H9 (cell line): Measurements from ENCODE around the gene ME3. TPM values are rescaled to one million over a fixed set of nuclear protein-coding genes. Genes with fewer than 3 reads are reported as not detected.

ENCODE experiments used
- DNase-seq: peaks from one replicate; pipeline ENCODE4 v3.0.0-alpha.2; 2017
- H2AFZ ChIP-seq: one replicate; pipeline ENCODE4 v1.6.1; 2013; ENCODE audit warnings: mild to moderate bottlenecking, low read length, control low read depth, moderate library complexity
- H2AK5ac ChIP-seq: 2 replicates; pipeline ENCODE4 v1.6.1; 2013; ENCODE audit warnings: low read length, control low read depth, mixed read lengths; ENCODE audit not compliant: insufficient read length
- H2BK120ac ChIP-seq: one replicate; pipeline ENCODE4 v1.6.1; 2013; ENCODE audit warnings: low read depth, mild to moderate bottlenecking, low read length, control low read depth, inconsistent platforms; ENCODE audit not compliant: poor library complexity, severe bottlenecking
- H2BK12ac ChIP-seq: 2 replicates; pipeline ENCODE4 v1.6.1; 2013; ENCODE audit warnings: low read length, control low read depth, mixed read lengths, low read depth; ENCODE audit not compliant: insufficient read length
- H2BK15ac ChIP-seq: 2 replicates; pipeline ENCODE4 v1.6.1; 2013; ENCODE audit warnings: low read depth, low read length, control low read depth
- H2BK20ac ChIP-seq: one replicate; pipeline ENCODE4 v1.6.1; 2013; ENCODE audit warnings: low read depth, mild to moderate bottlenecking, low read length, control low read depth, inconsistent platforms; ENCODE audit not compliant: poor library complexity, severe bottlenecking
- H2BK5ac ChIP-seq: 2 replicates; pipeline ENCODE4 v1.6.1; 2013; ENCODE audit warnings: low read length, control low read depth, mixed read lengths; ENCODE audit not compliant: insufficient read length
- H3K14ac ChIP-seq: 2 replicates; pipeline ENCODE4 v1.6.1; 2013; ENCODE audit warnings: low read length, control low read depth; ENCODE audit not compliant: insufficient read depth
- H3K18ac ChIP-seq: 2 replicates; pipeline ENCODE4 v1.6.1; 2013; ENCODE audit warnings: low read depth, mild to moderate bottlenecking, mixed read lengths, low read length, control low read depth; ENCODE audit not compliant: insufficient read length
- H3K23ac ChIP-seq: 2 replicates; pipeline ENCODE4 v1.6.1; 2013; ENCODE audit warnings: low read length, control low read depth, mixed read lengths, low read depth; ENCODE audit not compliant: insufficient read length
- H3K23me2 ChIP-seq: 2 replicates; pipeline ENCODE4 v1.6.1; 2013; ENCODE audit warnings: low read depth, mild to moderate bottlenecking, mixed read lengths, low read length, control low read depth; ENCODE audit not compliant: insufficient read length, poor library complexity, severe bottlenecking
- H3K27ac ChIP-seq: 2 replicates; pipeline ENCODE4 v1.5.1; 2013; ENCODE audit warnings: low read length, control low read depth, mixed read lengths, low read depth; ENCODE audit not compliant: insufficient read length
- H3K27me3 ChIP-seq: 2 replicates; pipeline ENCODE4 v1.6.1; 2013; ENCODE audit warnings: low read length, control low read depth, inconsistent platforms; ENCODE audit not compliant: insufficient read depth
- H3K4ac ChIP-seq: 2 replicates; pipeline ENCODE4 v1.6.1; 2013; ENCODE audit warnings: low read depth, mild to moderate bottlenecking, control low read depth, inconsistent platforms, low read length, moderate library complexity
- H3K4me1 ChIP-seq: 2 replicates; pipeline ENCODE4 v1.6.1; 2013; ENCODE audit warnings: low read length, control low read depth, inconsistent platforms; ENCODE audit not compliant: insufficient read depth
- H3K4me2 ChIP-seq: 2 replicates; pipeline ENCODE4 v1.6.1; 2013; ENCODE audit warnings: low read length, control low read depth, mixed read lengths; ENCODE audit not compliant: insufficient read length, insufficient read depth
- H3K56ac ChIP-seq: 2 replicates; pipeline ENCODE4 v1.6.1; 2013; ENCODE audit warnings: low read depth, mild to moderate bottlenecking, mixed read lengths, low read length, control low read depth; ENCODE audit not compliant: insufficient read length
- H3K79me1 ChIP-seq: 2 replicates; pipeline ENCODE4 v1.6.1; 2013; ENCODE audit warnings: low read depth, mild to moderate bottlenecking, moderate library complexity, low read length, control low read depth, inconsistent platforms; ENCODE audit not compliant: insufficient read depth, poor library complexity, severe bottlenecking
- H3K79me2 ChIP-seq: 2 replicates; pipeline ENCODE4 v1.6.1; 2013; ENCODE audit warnings: low read length, control low read depth, inconsistent platforms; ENCODE audit not compliant: insufficient read depth
- H3K9ac ChIP-seq: 2 replicates; pipeline ENCODE4 v1.6.1; 2013; ENCODE audit warnings: low read length, control low read depth, mixed read lengths; ENCODE audit not compliant: insufficient read length; ENCODE audit errors: extremely low read depth
- H3K9me3 ChIP-seq: one replicate; pipeline ENCODE4 v1.6.1; 2013; ENCODE audit warnings: low read depth, low read length, inconsistent platforms; ENCODE audit not compliant: control insufficient read depth
- H3T11ph ChIP-seq: one replicate; pipeline ENCODE4 v1.6.1; 2013; ENCODE audit warnings: mild to moderate bottlenecking, low read length, control low read depth, inconsistent platforms
- H4K20me1 ChIP-seq: one replicate; pipeline ENCODE4 v1.6.1; 2013; ENCODE audit not compliant: control insufficient read depth, insufficient read length, insufficient read depth
- H4K5ac ChIP-seq: 2 replicates; pipeline ENCODE4 v1.6.1; 2013; ENCODE audit warnings: low read depth, mild to moderate bottlenecking, mixed read lengths, low read length, control low read depth; ENCODE audit not compliant: insufficient read length
- H4K8ac ChIP-seq: replicated peaks from 2 replicates; pipeline ENCODE4 v1.6.1; 2013; ENCODE audit warnings: low read length, control low read depth, mixed read lengths, low read depth; ENCODE audit not compliant: insufficient read length
- H4K91ac ChIP-seq: 2 replicates; pipeline ENCODE4 v1.6.1; 2013; ENCODE audit warnings: low read depth, mild to moderate bottlenecking, moderate library complexity, mixed read lengths, low read length, control low read depth; ENCODE audit not compliant: insufficient read length
- H3K27ac Mint-ChIP-seq, 3 experiments: 2 replicates in 2 of 3; 3 replicates in 1 of 3; pipeline ENCODE4 v1.8.0; 2020 to 2021; ENCODE audit warnings: mixed read lengths in 3 of 3, mild to moderate bottlenecking in 1 of 3, moderate library complexity in 1 of 3
- H3K27me3 Mint-ChIP-seq: 2 replicates; pipeline ENCODE4 v1.8.0; 2021; ENCODE audit warnings: low read depth, mild to moderate bottlenecking, moderate library complexity, mixed read lengths
- H3K36me3 Mint-ChIP-seq, 3 experiments: 2 replicates in 2 of 3; 3 replicates in 1 of 3; pipeline ENCODE4 v1.8.0; 2020 to 2021; ENCODE audit warnings: low read depth in 3 of 3, mixed read lengths in 3 of 3; ENCODE audit not compliant: insufficient read depth in 1 of 3
- H3K4me1 Mint-ChIP-seq, 2 experiments: 2 replicates each; pipeline ENCODE4 v1.8.0; 2020; ENCODE audit warnings: mixed read lengths in 2 of 2
- H3K4me3 Mint-ChIP-seq, 2 experiments: 2 replicates in 1 of 2; 3 replicates in 1 of 2; pipeline ENCODE4 v1.8.0; 2020 to 2021; ENCODE audit warnings: mild to moderate bottlenecking in 2 of 2, mixed read lengths in 2 of 2, moderate library complexity in 1 of 2
- H3K9me3 Mint-ChIP-seq, 2 experiments: 2 replicates in 1 of 2; 3 replicates in 1 of 2; pipeline ENCODE4 v1.8.0; 2020; ENCODE audit warnings: mild to moderate bottlenecking in 2 of 2, mixed read lengths in 2 of 2, moderate library complexity in 1 of 2
- CTCF ChIP-seq: fragments of 200-600 bp; sonication (generic); conservative IDR thresholded peaks from 3 replicates; pipeline ENCODE4 v1.8.0; 2021; ENCODE audit warnings: antibody characterized with exemption, mild to moderate bottlenecking
- WGBS: extraction: QIAGEN DNeasy Blood & Tissue Kit; methylation state at CpG from one replicate; pipeline ENCODE4 v1.1.7; 2013; ENCODE audit warnings: missing lambda C conversion rate, low lambda C conversion rate, mixed read lengths; ENCODE audit not compliant: insufficient read length; ENCODE audit errors: extremely low coverage; 5-methylcytosine and 5-hydroxymethylcytosine counted together
- total RNA-seq: library from RNA; stranded (reverse); gene quantifications from 2 replicates; pipeline ENCODE4 v1.2.1, GENCODE V29; 2021

ME3 gene
- total RNA-seq, 1 experiment from 2014 or later = 2.8 TPM

DNA sequence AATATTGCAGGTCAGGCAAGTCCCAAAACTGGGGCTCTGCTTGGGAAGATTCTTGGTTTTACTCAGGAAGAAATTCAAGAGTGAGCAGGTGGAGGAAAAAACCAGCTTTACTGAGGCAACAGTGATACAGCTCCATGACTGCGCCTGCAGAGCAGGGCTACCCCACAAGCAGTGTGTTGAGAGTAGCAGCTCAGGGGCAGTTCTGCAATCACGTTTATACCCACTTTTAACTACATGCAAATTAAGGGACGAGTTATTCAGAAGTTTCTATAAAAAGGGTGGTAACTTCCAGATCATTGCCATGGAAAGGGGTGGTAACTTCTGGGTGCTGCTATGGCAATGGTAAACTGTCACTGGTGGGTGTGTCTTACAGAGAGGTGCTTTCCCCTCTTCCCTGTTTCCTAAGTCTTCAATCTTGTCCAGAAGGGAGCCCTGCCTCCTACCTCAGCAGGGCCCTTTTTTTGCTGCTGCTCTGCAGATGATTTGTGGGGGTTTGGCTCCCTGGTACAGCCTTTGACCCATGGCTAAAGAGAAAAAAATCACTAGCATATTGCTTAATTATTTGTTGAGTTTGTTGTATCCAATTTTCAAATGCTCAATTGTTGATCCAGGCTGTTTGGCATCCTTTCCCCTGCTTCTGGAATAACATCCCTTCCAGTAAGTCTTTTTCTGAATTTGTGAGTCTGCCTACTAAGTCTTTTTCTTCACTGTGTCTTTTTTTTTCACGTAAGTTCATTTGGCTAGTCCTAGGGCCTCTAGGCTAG lies 30.0 kb upstream of the ME3 start:
- Histone ChIP-seq H4K8ac (no peak overlapping the region), H2BK12ac (no peak overlapping the region), H2BK20ac (no peak overlapping the region), H3K27ac (no peak overlapping the region), H3K56ac (no peak overlapping the region), H3K79me1 (no peaks in the 10 kb centered on the region), H3K4ac (no peak overlapping the region), H4K91ac (no peak overlapping the region), H3K4me1 (no peaks in the 10 kb centered on the region), H4K20me1 (no peaks in the 10 kb centered on the region), H2BK120ac (no peak overlapping the region), H2BK5ac (no peak overlapping the region), H3K23ac (no peak overlapping the region), H3K27me3 (no peaks in the 10 kb centered on the region), H3K79me2 (no peaks in the 10 kb centered on the region), H3K9ac (no peak overlapping the region), H3T11ph (no peak overlapping the region), H2AK5ac (no peak overlapping the region), H4K5ac (no peak overlapping the region), H2AFZ (no peak overlapping the region), H3K23me2 (no peaks in the 10 kb centered on the region), H2BK15ac (no peak overlapping the region), H3K14ac (no peak overlapping the region), H3K18ac (no peak overlapping the region), H3K9me3 (no peaks in the 10 kb centered on the region), H3K4me2 (no peak overlapping the region)
- WGBS = no CpG with 5 or more reads among the region's 4 CpGs
- no peaks in the 10 kb centered on the region for H3K27me3 Mint-ChIP-seq
- H3K4me3 Mint-ChIP-seq = no peak overlapping the region
- no peak for TF ChIP-seq CTCF
- no peaks in the 10 kb centered on the region for H3K9me3 Mint-ChIP-seq
- H3K4me1 Mint-ChIP-seq = peaks cover 23 to 30% of the 10 kb centered on the region in 2 experiments
- no peaks in the 10 kb centered on the region for H3K36me3 Mint-ChIP-seq
- no peak overlapping the region for H3K27ac Mint-ChIP-seq
- no peak for DNase-seq
